ENCODE measurements around the gene PFKFB4. TPM values are rescaled to one million over a fixed set of nuclear protein-coding genes. Genes with fewer than 3 reads are reported as not detected.

PFKFB4 gene
- total RNA-seq, 1 donor from 2014 or later: 19.4 TPM

GRCh38 chr3:48473617-48473952, 83.0 kb downstream of the PFKFB4 start:
- DNase-seq (ENCODE audit: low spot score in 2 of 2, unreplicated experiment in 2 of 2): no peak
- TF ChIP-seq CTCF (IDR thresholded peaks at IDR 0.05; ENCODE audit: unreplicated experiment): no peak
- Mint-ChIP-seq H3K27me3 (ENCODE audit: low read depth) (no peaks in the 10 kb centered on the region), H3K27ac (peak overlapping the region; percentile 100), H3K4me1 (peaks cover 18% of the 10 kb centered on the region), H3K9me3 (no peaks in the 10 kb centered on the region), H3K4me3 (peak overlapping the region; percentile 92), H3K36me3 (peaks cover 9% of the 10 kb centered on the region)

GRCh38 chr3:48472923-48473616, 83.5 kb downstream of the PFKFB4 start:
- Mint-ChIP-seq H3K4me3 (peak overlapping the region; percentile 92), H3K27ac (peak overlapping the region; percentile 100), H3K9me3 (no peaks in the 10 kb centered on the region)

GRCh38 chr3:48472673-48472922, 84.0 kb downstream of the PFKFB4 start:
- no peak for DNase-seq (ENCODE audit: low spot score in 2 of 2, unreplicated experiment in 2 of 2)
- H3K4me3 Mint-ChIP-seq: peak overlapping the region; percentile 92
- TF ChIP-seq CTCF (IDR thresholded peaks at IDR 0.05; ENCODE audit: unreplicated experiment): no peak
- H3K27me3 Mint-ChIP-seq (ENCODE audit: low read depth): no peaks in the 10 kb centered on the region
- H3K36me3 Mint-ChIP-seq: peaks cover 15% of the 10 kb centered on the region
- no peaks in the 10 kb centered on the region for H3K9me3 Mint-ChIP-seq
- H3K4me1 Mint-ChIP-seq: peaks cover 18% of the 10 kb centered on the region
- H3K27ac Mint-ChIP-seq: peak overlapping the region; percentile 100

More at GRCh38 chr3:48472923-48473616, 83.5 kb downstream of the PFKFB4 start:
- peaks cover 18% of the 10 kb centered on the region for H3K4me1 Mint-ChIP-seq
- peak; percentile 88 to 89 for DNase-seq (ENCODE audit: low spot score in 2 of 2, unreplicated experiment in 2 of 2)
- no peak for TF ChIP-seq CTCF (IDR thresholded peaks at IDR 0.05; ENCODE audit: unreplicated experiment)
- no peaks in the 10 kb centered on the region for H3K27me3 Mint-ChIP-seq (ENCODE audit: low read depth)
- H3K36me3 Mint-ChIP-seq: peaks cover 10% of the 10 kb centered on the region

- no peaks in the 10 kb centered on the region for H3K27me3 Mint-ChIP-seq (ENCODE audit: low read depth)
- DNase-seq (ENCODE audit: low spot score in 2 of 2, unreplicated experiment in 2 of 2): no peak
- peaks cover 34% of the 10 kb centered on the region for H3K4me1 Mint-ChIP-seq
- H3K27ac Mint-ChIP-seq: peak overlapping the region; percentile 64
- H3K4me3 Mint-ChIP-seq: peak overlapping the region; percentile 31
- peaks cover 17% of the 10 kb centered on the region for H3K36me3 Mint-ChIP-seq
- no peak for TF ChIP-seq CTCF (IDR thresholded peaks at IDR 0.05; ENCODE audit: unreplicated experiment)
- H3K9me3 Mint-ChIP-seq: no peaks in the 10 kb centered on the region
Observed at GRCh38 chr3:48470286-48470685, 86.3 kb downstream of the PFKFB4 start.

GRCh38 chr3:48469046-48469915, 87.3 kb downstream of the PFKFB4 start:
- no peak for DNase-seq (ENCODE audit: low spot score in 2 of 2, unreplicated experiment in 2 of 2)
- peaks cover 29% of the 10 kb centered on the region for H3K4me1 Mint-ChIP-seq
- H3K27me3 Mint-ChIP-seq (ENCODE audit: low read depth): no peaks in the 10 kb centered on the region
- no peak for TF ChIP-seq CTCF (IDR thresholded peaks at IDR 0.05; ENCODE audit: unreplicated experiment)
- no peak overlapping the region for H3K4me3 Mint-ChIP-seq
- H3K27ac Mint-ChIP-seq: peak overlapping the region; percentile 34
- peaks cover 17% of the 10 kb centered on the region for H3K36me3 Mint-ChIP-seq
- no peaks in the 10 kb centered on the region for H3K9me3 Mint-ChIP-seq
